Esophagus muscularis mucosa (tissue), 4 donors: ENCODE measurements around the gene THOC2.

Experiments used
- CTCF ChIP-seq, 3 experiments: fragments of 200-600 bp in 2 of 3; fragments of 450-650 bp in 1 of 3; sonication (generic) in 2 of 3; IDR thresholded peaks; one replicate each; pipeline ENCODE4 v1.5.1; 2017 to 2019; ENCODE audit warnings: antibody characterized with exemption in 3 of 3, mild to moderate bottlenecking in 2 of 3, moderate library complexity in 1 of 3
- EP300 ChIP-seq: sonication (generic); formaldehyde crosslinking; IDR thresholded peaks from one replicate; pipeline ENCODE4 v1.6.1; 2017; ENCODE audit warnings: antibody characterized with exemption
- POLR2A ChIP-seq: fragments of 450-650 bp; IDR thresholded peaks from one replicate; pipeline ENCODE4 v1.6.1; 2017; ENCODE audit warnings: antibody characterized with exemption, moderate library complexity, mild to moderate bottlenecking, low read depth

GRCh38 chrX:123755107-123755506, 22.3 kb upstream of the THOC2 start:
- TF ChIP-seq POLR2A (no peak), CTCF (IDR thresholded peaks at IDR 0.05) (no peak), EP300 (no peak)
